Lower lobe of right lung (tissue), 2 donors: ENCODE results near the gene CYP26B1. TPM values are rescaled to one million over a fixed set of nuclear protein-coding genes. Genes with fewer than 3 reads are reported as not detected.

Experiments
- ATAC-seq, 2 donors: fragments of 200-7000 bp; cut with Tn5 transposase; one replicate each; pipeline ENCODE4 v1.9.1; 2020 to 2022; ENCODE audit warnings: mild to moderate bottlenecking in 2 of 2, moderate library complexity in 2 of 2
- DNase-seq: peaks from one replicate; pipeline ENCODE4 v3.0.0-alpha.2; 2020
- H3K27ac ChIP-seq: fragments of 200-600 bp; one replicate; pipeline ENCODE4 v1.8.0; 2022
- H3K27me3 ChIP-seq: fragments of 200-600 bp; one replicate; pipeline ENCODE4 v1.8.0; 2022; ENCODE audit warnings: low read depth
- H3K36me3 ChIP-seq: fragments of 200-600 bp; one replicate; pipeline ENCODE4 v1.8.0; 2022; ENCODE audit warnings: mild to moderate bottlenecking
- H3K4me1 ChIP-seq: fragments of 200-600 bp; one replicate; pipeline ENCODE4 v1.8.0; 2022
- H3K4me3 ChIP-seq: fragments of 200-600 bp; one replicate; pipeline ENCODE4 v1.8.0; 2022; ENCODE audit warnings: mild to moderate bottlenecking
- H3K9me3 ChIP-seq: fragments of 200-600 bp; one replicate; pipeline ENCODE4 v1.8.0; 2022
- CTCF ChIP-seq: fragments of 200-600 bp; IDR thresholded peaks from one replicate; pipeline ENCODE4 v1.8.0; 2022; ENCODE audit warnings: antibody characterized with exemption, mild to moderate bottlenecking
- intact Hi-C: fragments of 100-400 bp; cut with DNase I; formaldehyde crosslinking; loops from one replicate; pipeline ENCODE4 v1.11.0; 2022
- total RNA-seq: library from RNA; stranded (reverse); fragmentation: NEBNext Ultra II Directional; extraction: Animal tissue kit (Norgen Biotek cat#: 25700); gene quantifications from one replicate; pipeline ENCODE4 v1.2.1, GENCODE V29; 2021
- donor health status: DM: no; HTN: yes; CAD: no; lungs with severe emphysema.

CYP26B1 gene
- total RNA-seq, 1 donor from 2014 or later = 2.5 TPM

DNA sequence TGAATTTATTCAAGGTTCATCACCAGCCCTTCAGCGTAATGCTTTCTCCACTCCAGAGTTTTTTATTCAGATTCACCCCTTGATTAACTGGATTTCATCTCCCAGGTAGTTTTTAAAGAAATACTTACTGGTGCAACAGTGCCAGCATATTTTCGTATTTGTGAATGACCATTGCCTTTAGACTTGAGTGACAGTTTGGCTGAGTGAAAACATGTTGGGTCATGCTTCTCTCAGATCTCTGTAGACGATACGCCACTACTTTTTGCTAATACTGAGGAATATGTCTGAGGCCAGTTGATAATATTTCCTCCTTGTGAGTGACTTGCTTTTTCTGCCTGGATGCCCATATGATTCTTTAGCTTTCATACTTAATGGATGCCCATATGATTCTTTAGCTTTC lies 51.5 kb downstream of the CYP26B1 start:
- Histone ChIP-seq H3K27me3 (peaks cover 1% of the 10 kb centered on the region), H3K9me3 (no peaks in the 10 kb centered on the region), H3K4me1 (no peaks in the 10 kb centered on the region), H3K4me3 (no peak overlapping the region), H3K36me3 (no peaks in the 10 kb centered on the region), H3K27ac (no peak overlapping the region)
- ATAC-seq = no peak
- intact Hi-C loops = no loop called here
- no peak for DNase-seq
- no peak for TF ChIP-seq CTCF

- H3K36me3 ChIP-seq = no peaks in the 10 kb centered on the region
- H3K4me3 ChIP-seq = no peak overlapping the region
- peaks cover 5% of the 10 kb centered on the region for H3K27me3 ChIP-seq
- TF ChIP-seq CTCF = no peak
- ATAC-seq = no peak
- no peak overlapping the region for H3K27ac ChIP-seq
- no peak for DNase-seq
- no peaks in the 10 kb centered on the region for H3K9me3 ChIP-seq
- intact Hi-C loops = no loop called here
- no peaks in the 10 kb centered on the region for H3K4me1 ChIP-seq
These were observed 52.3 kb downstream of the CYP26B1 start for GRCh38 chr2:72095364-72095763.

DNA sequence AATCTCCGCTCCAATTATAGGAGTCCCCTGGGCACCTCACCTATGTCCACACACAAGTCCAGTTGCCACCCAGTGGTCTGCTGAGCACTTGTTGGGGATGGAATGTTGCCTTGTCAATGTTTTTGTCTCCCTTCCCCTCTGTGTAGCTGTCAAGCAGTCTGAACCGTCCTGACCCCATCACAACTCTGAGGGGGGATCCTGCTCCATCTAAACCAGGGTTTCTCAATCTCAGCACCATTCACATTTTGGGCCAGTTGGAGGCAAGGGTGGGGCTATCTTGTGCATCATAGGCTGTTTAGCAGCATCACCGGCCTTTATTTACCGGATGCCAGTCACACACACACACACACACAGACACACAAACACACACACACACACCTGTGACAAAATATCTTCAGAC lies 53.0 kb downstream of the CYP26B1 start:
- no peak for TF ChIP-seq CTCF
- H3K9me3 ChIP-seq = no peaks in the 10 kb centered on the region
- ATAC-seq = no peak
- peaks cover 5% of the 10 kb centered on the region for H3K27me3 ChIP-seq
- no peak overlapping the region for H3K27ac ChIP-seq
- H3K4me1 ChIP-seq = no peaks in the 10 kb centered on the region
- H3K4me3 ChIP-seq = no peak overlapping the region
- intact Hi-C loops = no loop called here
- no peaks in the 10 kb centered on the region for H3K36me3 ChIP-seq
- no peak for DNase-seq

DNA sequence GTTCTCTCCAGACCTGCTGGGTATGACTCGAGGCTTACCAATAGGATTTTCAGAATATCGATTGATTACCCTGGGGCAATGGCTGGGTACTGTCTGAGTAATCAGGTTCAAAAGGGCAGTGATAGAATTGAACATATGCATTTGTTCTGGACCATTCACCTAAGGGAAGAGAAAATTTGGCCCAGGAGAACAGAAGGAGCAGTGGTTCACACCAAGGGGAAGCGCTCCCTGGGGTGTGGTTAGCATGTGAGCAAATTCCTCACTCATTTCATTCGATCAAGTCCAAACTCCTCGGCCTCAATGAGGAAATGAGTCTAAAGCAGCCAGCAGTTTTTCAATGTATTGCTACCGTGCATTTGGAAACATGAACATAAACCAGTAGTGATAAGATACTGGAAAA lies 55.6 kb downstream of the CYP26B1 start:
- H3K9me3 ChIP-seq = no peaks in the 10 kb centered on the region
- no peak for ATAC-seq

DNA sequence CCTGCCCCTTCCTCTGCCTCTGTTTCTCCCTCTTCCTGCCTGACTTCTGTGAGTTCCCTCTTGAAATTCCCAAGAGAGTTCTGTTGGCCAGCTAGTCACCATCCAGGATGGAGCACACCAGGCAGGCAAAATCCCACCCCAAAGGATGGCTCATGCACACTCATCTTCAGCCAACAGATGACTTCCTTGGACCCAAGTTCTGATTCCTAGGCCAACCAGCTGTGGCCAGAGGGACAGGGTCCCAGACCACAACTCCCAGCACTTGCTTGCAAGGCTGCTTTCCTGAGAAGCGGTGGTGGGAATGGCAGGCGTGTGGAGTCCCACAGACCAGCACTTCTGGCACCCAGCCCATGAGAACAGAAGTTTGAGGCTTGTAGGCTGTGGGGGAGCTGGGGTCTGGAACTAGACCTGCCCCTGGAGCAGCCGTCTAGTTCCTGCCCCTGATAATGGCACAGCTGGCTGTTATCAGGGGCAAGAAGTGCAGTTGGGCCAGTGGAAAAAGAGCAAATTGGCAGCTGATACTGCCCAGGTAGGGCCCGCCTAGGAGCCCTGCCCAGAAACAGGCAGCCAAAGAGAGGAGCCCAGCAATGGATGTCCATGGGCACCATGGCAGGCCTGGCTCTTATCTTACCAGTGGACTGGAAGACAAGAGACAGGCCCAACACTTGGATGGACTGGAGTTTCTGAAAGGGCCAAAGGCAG lies 56.7 kb downstream of the CYP26B1 start:
- DNase-seq (no peak), ATAC-seq (no peak)
- Histone ChIP-seq H3K27me3 (peaks cover 5% of the 10 kb centered on the region), H3K27ac (no peak overlapping the region), H3K36me3 (no peaks in the 10 kb centered on the region), H3K4me1 (no peaks in the 10 kb centered on the region), H3K4me3 (no peak overlapping the region), H3K9me3 (no peaks in the 10 kb centered on the region)
- TF ChIP-seq CTCF = no peak
- intact Hi-C loops = no loop called here

More for the DNA sequence above, 55.6 kb downstream of the CYP26B1 start:
- Histone ChIP-seq H3K27me3 (peaks cover 5% of the 10 kb centered on the region), H3K36me3 (no peaks in the 10 kb centered on the region), H3K27ac (no peak overlapping the region), H3K4me3 (no peak overlapping the region), H3K4me1 (no peaks in the 10 kb centered on the region)
- intact Hi-C loops = no loop called here
- no peak for TF ChIP-seq CTCF
- DNase-seq = no peak
